Measurements from ENCODE around the gene ITIH5.
"Not testable (repeated sequence)": the region's sequence is repeated elsewhere in the genome, so short reads cannot be mapped to it uniquely, and the experiment has no call there.

The ITIH5 gene

GRCh38 chr10:7687228-7687907 lies 20.6 kb upstream of the ITIH5 start:
- peak; percentile 85 for DNase-seq (ENCODE audit: low spot score)

- DNase-seq (ENCODE audit: low spot score), result no peak
Measured at GRCh38 chr10:7686351-7687171, 19.8 kb upstream of the ITIH5 start.

GRCh38 chr10:7680078-7680477 lies 13.3 kb upstream of the ITIH5 start:
- not testable (repeated sequence) for DNase-seq (ENCODE audit: low spot score)

- DNase-seq (ENCODE audit: low spot score), result no peak
Measured at GRCh38 chr10:7679256-7679655, 12.5 kb upstream of the ITIH5 start.

GRCh38 chr10:7672341-7673134 lies 5.8 kb upstream of the ITIH5 start:
- no peak for DNase-seq (ENCODE audit: low spot score)

- DNase-seq (ENCODE audit: low spot score), result no peak
Measured at GRCh38 chr10:7670157-7670556, 3.4 kb upstream of the ITIH5 start.

GRCh38 chr10:7667262-7668141 lies 736 bp upstream of the ITIH5 start:
- DNase-seq (ENCODE audit: low spot score), result no peak

GRCh38 chr10:7665767-7666166 lies 999 bp downstream of the ITIH5 start:
- no peak for DNase-seq (ENCODE audit: low spot score)

- DNase-seq (ENCODE audit: low spot score), result no peak
Measured at GRCh38 chr10:7664707-7665106, 2.1 kb downstream of the ITIH5 start.

GRCh38 chr10:7662522-7662921 lies 4.2 kb downstream of the ITIH5 start:
- no peak for DNase-seq (ENCODE audit: low spot score)

GRCh38 chr10:7659560-7659959 lies 7.2 kb downstream of the ITIH5 start:
- peak; percentile 32 for DNase-seq (ENCODE audit: low spot score)

- no peak for DNase-seq (ENCODE audit: low spot score)
Measured at GRCh38 chr10:7657552-7657951, 9.2 kb downstream of the ITIH5 start.

- DNase-seq (ENCODE audit: low spot score), result not testable (repeated sequence)
Measured at GRCh38 chr10:7657079-7657478, 9.7 kb downstream of the ITIH5 start.

- no peak for DNase-seq (ENCODE audit: low spot score)
Measured at GRCh38 chr10:7651853-7652470, 14.8 kb downstream of the ITIH5 start.

- DNase-seq (ENCODE audit: low spot score), result peak; percentile 22
Measured at GRCh38 chr10:7649673-7650300, 17.0 kb downstream of the ITIH5 start.

GRCh38 chr10:7647062-7647664 lies 19.6 kb downstream of the ITIH5 start:
- no peak for DNase-seq (ENCODE audit: low spot score)

GRCh38 chr10:7642491-7643011 lies 24.2 kb downstream of the ITIH5 start:
- DNase-seq (ENCODE audit: low spot score), result no peak

GRCh38 chr10:7635408-7636125 lies 31.2 kb downstream of the ITIH5 start:
- DNase-seq (ENCODE audit: low spot score), result no peak

- peak; percentile 17 for DNase-seq (ENCODE audit: low spot score)
Measured at GRCh38 chr10:7634142-7634894, 32.4 kb downstream of the ITIH5 start.

Measured in GM03348 (cell line).